RKO (cell line): ENCODE measurements around the gene KCTD17.
"Not testable (repeated sequence)": the region's sequence is repeated elsewhere in the genome, so short reads cannot be mapped to it uniquely, and the experiment has no call there.

ENCODE experiments used
- DNase-seq: peaks from one replicate; pipeline ENCODE4 v3.0.0-alpha.2; 2016; ENCODE audit warnings: low spot score

Gene KCTD17

GRCh38 chr22:37061611-37062375, 10.3 kb downstream of the KCTD17 start:
- no peak for DNase-seq

- DNase-seq = no peak
Measured at GRCh38 chr22:37062376-37062675, 10.8 kb downstream of the KCTD17 start.

GRCh38 chr22:37062702-37063381, 11.3 kb downstream of the KCTD17 start:
- no peak for DNase-seq

DNA sequence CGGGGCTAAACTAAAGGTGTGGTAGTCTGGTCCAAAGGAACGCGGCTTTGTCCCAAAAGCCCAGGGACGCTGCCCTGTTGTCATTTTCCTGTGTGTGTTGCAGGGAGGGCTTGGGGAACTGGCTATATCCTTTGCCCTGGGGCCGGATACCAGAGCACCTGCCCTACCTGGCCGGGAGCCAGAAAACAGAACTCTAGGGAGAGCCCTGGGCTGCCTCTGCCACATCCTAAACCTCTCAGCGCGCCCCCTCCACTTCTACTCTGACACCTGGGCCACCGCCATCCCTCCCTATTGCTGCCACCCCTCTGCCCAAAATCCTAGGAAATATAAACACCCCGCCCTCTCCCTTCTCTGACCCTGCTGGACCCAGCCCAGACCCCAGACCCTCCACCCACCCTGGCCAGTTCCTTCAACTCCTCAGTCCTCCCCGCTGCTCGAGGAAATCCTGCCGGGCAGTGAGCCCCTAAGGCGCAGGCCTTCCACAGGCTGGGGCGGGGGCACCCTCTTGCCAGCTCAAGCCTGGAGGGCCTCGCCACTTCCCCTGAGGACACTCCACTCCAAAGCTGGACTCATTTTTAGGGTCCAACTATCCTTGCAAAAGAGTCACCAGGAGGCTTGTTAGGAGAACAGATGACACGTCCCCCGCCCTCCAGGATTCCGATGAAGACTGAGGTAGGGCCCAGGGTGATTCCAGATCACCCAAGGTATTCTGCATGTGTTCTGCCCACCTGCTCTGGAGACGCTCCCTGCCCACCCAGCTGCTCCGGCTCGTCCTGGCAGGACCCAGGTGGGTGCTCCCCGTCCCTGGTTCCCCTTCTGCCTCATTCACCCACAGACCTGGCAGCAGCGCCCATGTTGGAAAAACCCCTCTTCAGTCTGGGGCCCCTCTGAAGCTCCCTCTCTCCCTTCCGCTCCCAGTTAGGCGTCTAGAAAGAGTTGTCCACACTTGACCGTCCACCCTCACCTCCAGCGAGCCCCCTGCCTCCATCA, 12.2 kb downstream of the KCTD17 start:
- DNase-seq = no peak

DNA sequence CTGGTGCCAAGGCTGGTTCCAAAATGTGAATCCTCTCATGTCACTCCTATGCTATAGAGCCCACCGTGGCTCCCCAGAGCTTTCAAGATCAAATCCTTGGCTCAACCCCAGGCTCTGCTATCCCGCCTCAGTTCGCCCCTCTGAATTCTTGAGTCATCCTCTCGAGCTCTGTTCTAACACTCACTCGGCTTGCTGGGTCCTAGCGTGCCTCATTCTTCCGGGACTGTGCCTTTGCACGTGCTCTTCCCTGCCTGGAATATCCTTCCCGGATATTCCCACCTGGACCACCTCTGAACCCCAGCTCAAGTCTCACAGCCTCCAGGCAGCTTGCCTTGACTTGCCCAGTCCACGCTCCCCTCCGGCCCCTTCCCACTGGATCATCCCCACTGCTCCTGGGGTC, 13.0 kb downstream of the KCTD17 start:
- DNase-seq = no peak

DNA sequence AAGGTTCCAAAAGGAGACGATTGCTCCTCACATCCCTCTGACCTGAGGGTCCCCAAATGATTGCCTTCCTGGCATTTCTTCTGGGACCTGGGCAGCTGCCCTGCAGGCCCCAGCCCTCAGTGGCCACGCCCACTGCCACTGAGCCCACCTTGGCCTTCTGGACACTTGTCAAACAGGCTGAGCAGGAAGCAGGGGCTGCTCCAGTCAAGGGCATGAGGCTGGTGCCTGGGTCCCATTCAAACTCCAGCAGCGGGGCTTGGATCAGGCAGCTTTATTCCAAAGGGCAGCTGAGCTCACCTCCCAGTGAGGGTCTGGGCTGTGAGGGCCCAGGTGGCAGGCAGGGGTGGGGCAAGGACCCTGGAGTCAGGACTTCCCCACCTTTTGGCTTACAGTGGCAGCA, 13.6 kb downstream of the KCTD17 start:
- DNase-seq = no peak

DNA sequence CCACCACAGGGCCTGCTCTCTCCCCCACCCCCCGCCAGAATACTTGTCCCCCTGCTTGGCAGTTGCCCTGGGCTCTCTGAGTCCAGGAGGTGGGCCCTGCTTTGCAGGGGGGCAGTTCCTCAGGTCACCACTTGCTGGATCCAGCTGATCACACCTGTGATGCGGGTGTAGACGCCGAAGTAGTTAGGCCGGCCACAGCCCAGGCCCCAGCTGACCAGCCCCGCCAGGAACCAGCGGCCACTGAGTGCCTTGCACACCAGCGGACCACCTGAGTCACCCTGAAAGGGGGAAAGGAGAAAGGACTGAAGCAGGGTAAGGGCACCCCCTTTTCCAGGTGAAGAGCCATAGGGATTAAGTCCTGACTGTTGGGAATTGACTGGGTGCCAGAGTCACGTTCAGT, 14.4 kb downstream of the KCTD17 start:
- no peak for DNase-seq

DNA sequence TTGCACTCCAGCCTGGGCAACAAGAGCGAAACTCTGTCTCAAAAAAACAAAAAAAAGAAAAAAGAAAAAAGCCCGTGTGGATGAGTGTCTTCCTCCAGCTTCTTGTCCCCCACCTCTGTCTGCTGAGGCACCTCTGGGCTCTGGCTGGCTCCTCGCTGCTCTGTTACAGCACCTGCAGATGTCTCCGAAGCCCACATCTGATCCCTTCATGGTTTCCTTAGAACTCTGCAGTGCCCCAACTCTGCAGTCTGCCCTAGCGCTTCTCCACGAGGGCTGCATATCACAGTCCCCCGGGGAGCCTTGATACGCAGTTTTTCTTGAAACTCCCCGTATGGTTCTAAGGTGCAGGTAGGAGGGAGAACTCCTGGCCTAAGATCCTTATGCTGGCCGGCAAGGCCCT, 15.9 kb downstream of the KCTD17 start:
- DNase-seq = no peak

DNA sequence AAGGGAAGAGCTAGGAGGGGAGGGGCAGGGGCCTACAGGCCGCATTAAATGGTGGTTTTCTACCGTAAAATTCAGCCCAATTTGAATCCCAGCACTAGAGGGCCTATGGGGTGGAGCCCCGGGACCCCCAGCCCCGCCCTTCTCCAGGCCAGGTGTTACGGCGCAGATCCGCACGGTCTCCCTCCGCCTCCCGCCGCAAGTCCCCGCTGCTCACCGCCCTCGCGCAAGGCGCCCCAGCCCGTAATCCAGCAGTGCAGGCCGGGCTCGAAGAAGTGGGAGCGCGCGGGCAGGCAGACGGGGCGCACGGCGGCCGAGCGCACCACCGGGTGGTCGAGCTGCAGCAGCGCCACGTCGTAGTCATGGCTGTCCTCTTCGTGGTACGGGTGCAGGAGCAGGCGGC, 17.3 kb downstream of the KCTD17 start:
- no peak for DNase-seq

DNA sequence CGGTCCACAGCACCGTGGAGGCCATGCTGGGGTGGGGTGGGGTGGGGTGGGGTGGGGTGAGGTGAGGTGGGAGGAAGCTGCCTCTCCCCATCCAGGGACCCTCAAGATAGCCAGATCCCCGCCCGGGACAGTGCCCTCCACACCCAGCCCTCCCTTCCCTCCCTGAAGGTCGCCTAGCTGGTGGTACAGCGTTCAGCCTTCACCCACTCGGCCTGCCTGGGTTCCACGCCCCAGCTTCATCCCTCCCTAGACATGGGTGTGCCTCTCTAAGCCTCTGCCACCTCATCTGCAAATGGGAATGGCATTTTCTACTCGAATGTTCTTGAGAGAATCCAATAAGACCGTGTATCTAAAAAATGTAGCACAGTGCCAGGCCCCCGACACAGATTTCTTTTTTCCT, 17.8 kb downstream of the KCTD17 start:
- no peak for DNase-seq

- DNase-seq = no peak
Measured at GRCh38 chr22:37069719-37070118, 18.2 kb downstream of the KCTD17 start.

- no peak for DNase-seq
Measured at GRCh38 chr22:37070334-37070733, 18.8 kb downstream of the KCTD17 start.

GRCh38 chr22:37070744-37071143, 19.2 kb downstream of the KCTD17 start:
- DNase-seq = no peak

- DNase-seq = not testable (repeated sequence)
Measured at GRCh38 chr22:37071850-37072592, 20.5 kb downstream of the KCTD17 start.

DNA sequence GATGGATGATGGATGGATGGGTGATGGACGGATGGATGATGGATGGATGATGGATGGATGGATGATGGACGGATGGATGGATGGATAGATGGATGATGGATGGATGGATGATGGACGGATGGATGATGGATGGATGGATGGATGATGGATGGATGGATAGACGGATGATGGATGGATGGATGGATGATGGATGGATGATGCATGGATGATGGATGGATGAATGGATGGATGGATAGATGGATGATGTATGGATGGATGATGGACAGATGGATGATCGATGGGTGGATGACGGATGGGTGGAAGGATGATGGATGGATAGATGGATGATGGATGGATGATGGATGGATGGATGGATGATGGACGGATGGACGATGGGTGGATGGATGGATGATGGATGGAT, 21.1 kb downstream of the KCTD17 start:
- DNase-seq = no peak

DNA sequence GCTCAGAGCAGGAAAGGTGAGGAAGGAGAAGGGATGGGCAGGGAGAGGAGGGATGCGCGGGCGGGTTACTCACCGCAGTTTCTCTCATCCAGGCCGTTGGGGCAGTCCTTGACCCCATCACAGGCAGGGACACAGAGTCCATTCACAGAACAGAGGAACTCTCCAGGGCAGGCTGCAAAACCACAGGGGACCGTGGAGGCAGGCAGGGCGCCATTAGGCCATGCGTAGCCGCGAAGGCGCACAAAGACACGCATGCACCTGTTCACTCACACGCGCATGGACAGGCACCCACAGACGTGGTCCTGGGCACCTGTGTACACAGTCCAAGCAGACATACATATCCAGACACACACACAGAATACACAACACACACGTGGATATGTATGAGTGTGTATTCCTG, 23.0 kb downstream of the KCTD17 start:
- no peak for DNase-seq

DNA sequence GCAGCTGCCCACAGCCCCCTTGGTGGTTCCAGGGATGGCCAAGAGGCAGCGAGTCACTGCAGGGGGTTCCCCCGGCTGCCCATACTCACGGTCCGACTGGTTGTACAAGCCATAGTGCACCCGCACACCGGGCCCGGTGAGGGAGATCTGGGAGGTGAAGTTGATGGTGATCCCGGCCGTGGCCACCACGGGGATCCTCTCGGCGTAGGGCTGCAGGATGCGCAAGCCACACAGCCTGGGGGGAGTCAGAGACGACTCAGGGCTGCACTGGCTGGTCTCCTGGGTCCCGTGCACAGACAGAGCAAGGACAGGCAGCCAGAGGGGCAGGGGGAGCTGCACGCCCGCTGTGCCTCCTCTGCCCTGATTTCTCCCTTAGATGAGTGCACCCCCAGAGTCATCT, 23.5 kb downstream of the KCTD17 start:
- no peak for DNase-seq

GRCh38 chr22:37075822-37076433, 24.4 kb downstream of the KCTD17 start:
- no peak for DNase-seq

GRCh38 chr22:37077802-37078448, 26.4 kb downstream of the KCTD17 start:
- peak; percentile 36 for DNase-seq

DNA sequence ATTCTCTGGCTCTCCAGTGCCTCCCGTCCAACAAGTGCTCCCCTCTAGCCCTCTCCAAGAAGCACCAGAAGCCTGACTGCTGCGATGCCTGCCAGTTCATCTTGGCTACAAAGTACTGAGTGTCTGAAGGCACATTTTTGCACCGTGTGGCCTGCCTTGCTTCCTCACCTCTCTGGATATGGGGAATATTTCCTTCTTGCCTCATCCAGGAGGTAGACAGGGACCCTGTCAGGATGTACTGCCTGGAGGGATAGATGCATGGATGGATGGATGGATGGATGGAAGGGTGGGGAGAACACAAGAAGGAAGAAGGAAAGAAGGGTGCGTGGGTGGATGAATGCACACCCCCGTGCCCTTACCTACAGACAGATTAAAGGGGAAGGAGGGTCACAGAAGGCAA, 27.6 kb downstream of the KCTD17 start:
- no peak for DNase-seq

- DNase-seq = peak; percentile 27
Measured at GRCh38 chr22:37079668-37080171, 28.2 kb downstream of the KCTD17 start.
